NCI-H748 (cell line): Measurements from ENCODE around the gene HIVEP3.
A peak's percentile ranks its signal among the peaks of the same experiment; 100 is the strongest.
"Not testable (repeated sequence)": the region's sequence is repeated elsewhere in the genome, so short reads cannot be mapped to it uniquely, and the experiment has no call there.

Experiments
- DNase-seq: peaks from one replicate; lab custom pipeline; 2025; ENCODE audit not compliant: unreplicated experiment; lab: John Stamatoyannopoulos, UW

Gene HIVEP3

DNA sequence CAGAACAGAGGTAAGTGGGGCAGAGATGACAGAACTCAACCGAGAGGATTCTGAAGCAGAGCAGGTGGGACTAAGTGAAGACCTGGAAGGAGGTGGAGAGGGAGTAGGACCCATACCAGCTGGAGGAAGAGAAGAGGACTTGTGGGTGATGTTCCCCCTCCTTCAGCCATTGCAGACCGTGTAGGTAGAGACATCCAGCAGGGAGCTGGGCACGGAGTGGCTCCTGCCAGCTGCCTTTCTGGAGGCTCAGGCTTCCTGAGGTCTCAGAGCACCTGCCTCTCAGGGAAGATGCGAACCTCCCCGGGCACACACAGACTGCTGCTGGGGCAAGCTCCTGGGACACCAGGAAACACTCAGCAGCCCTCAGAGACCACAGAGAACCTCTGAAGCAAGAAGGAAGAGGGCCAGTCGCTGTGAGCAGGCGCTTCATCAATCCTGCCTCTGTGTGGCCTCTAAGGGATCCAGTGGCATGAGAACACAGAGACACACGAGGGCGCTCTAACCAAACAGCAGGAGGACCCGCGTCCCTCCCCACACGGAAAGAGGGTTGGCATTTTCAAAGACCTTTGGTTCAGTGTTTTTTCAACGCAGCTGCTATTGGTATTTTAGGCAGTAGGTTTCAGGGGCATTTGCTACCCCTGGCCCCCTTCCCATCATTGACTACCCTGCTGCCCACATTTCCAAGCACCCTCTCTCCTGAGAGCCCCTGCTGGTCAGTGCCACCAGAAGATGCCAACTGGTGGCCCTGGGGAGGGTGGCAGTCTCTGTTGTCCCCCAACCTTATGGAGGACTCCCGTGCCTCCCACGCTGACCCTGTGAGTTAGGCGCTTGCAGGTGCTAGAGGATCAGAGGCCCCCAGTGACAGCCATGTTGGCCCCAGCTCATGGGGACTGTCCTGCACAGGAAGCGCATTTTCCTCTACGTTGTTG lies 344.7 kb downstream of the HIVEP3 start:
- DNase-seq: peak; percentile 97

DNA sequence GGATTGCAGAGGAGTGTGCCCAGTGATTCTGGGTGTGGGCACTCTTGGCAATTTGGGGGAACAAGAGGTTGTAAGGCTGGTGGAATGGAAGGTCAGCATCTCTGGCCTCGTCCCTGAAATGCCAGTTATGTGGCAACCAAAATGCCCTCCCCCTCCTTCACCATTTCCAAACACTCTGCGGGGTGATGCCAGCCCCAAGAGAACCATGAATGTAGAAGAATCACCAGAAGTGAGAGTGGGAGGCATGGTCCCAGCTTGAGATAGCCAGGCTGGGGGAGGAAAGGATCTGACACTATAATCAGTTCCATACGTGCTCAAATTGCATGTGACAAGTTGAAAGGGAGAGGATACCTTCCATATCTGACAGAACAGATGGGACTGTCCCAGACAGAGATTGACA lies 345.5 kb downstream of the HIVEP3 start:
- no peak for DNase-seq

DNA sequence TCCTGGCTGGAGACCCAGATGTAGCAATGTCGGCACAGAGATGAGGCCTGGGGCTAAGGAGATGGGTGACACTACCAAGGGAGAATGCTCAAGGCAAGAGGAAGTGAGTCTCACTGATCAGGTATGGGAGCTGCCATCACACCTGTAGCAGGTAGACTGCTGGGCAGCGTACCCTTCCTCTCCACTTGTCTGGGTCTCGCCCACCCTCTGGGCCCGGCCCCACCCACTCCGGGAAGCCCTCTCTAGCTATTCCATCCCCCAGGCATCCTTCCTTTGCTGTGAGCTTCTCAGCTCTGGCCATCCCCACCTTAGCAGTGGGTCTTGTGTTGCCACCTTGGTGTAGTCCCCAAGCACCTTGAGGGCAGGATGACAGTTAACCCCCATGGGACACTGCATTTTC lies 346.5 kb downstream of the HIVEP3 start:
- DNase-seq: no peak

DNA sequence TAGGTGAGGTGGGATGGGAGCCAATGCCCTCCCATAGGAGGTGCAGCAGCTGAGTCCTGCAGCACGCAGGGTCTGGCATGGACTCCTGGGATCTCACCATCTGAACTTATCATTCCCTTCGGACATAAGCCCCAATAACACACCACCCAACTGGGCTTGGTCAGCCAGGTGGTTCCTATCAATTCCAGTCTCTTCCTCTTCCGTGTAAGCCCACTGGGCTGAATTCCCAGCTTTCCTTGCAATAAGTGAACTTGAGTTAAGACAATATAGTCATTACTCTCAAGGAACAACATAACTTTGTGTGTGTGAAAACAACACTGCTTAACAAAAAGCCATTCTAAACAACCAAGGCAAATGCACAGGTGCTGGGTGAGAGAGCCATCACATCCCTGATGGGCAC lies 347.7 kb downstream of the HIVEP3 start:
- DNase-seq: no peak

DNA sequence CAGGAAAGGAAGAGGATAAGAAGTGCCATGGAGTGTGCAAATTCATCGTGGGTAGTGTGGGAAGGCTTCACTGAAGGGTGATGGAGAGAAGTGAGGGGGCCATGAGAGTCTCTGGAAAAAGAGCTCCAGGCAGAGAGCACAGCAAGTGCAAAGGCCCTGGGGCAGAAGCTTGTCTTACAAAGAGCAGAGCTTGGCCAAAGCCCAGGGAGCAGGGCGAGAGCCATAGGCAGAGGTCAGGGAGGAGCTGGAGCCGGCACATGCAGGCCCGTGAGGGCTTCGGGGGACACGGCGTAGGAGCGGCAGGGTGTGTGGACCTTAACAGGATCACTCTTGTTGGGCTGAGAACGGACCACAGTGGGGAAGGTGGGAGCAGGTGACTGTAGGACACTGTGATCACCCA lies 350.5 kb downstream of the HIVEP3 start:
- no peak for DNase-seq

DNA sequence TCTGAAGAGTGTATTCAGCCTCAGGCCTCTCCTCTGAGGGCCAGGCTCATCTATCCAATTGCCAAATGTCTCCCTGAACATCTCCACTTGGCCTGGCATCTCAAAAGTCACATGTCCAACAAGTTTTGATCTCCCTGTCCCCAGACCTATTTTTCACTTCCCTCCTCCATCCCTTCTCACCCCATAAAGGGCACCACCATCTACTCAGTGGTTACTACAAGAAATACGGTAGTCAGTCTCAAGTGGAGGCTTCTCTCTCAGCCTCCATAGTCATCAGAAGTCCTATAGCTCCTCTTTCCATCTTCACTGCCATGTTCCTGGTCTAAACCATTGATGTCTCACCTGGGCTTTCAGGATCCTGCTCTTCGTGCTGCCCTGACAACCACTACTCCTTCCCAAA lies 351.8 kb downstream of the HIVEP3 start:
- no peak for DNase-seq

DNA sequence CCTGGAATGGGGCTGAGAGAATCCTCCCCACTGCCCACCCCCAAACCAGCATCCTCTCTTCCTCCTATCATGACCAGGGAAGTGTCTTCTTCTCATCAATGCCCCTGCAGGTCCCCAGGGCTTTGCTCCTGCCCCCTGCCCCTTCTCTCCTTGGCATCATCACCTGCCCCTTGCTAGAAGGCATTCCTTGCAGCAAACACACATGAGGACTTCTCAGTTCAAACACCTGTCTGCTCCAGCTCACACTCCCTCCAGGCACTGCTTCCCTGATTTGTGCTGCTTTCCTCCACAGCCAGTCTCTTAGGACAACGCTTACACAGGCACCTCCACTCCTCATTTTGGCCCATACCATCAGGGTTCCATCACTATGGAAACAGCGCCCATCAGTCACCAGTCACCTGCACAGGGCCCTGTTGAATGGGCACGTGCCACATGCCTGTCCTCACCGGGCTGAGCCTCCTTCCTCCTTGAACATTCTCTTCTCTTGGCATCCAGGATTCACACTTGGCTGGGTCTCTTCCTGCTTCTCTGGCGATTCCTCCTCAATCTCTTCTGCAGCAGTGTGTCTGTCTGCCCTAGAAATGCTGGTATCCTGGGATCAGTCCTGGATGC lies 352.3 kb downstream of the HIVEP3 start:
- DNase-seq: no peak

DNA sequence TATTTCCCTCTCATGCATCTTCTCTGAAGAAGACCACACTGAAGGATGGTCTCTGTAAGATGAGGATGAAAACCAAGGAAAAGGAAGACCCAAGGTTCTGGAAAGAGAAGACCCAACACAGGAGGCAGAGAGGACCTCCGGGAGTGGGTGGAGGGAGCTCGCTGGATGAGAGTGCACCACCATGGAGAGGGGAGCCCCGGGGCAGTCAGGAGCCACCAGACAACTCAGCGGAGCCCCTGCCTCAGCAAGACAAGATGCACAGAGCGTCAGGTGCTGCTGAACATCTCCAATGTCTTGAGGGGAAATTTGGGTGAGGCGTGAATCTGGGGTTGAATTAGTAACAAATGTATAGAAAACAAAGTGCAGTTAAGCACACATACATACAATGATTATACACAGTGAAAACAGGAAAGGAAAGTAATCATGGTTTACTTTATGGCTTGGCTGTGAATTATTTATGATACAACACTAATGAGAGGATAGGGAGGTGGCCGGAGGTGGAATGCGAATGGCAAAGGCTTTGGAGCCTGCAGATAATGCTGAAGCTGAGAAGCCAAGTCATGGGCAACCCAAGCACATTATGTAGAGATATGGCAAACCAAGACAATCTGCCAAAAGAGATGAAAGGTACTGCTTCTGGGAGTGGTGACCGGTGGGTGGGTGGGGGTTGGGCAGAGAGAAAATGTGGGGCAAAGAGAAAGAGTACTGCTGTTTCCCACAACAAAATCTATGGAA lies 353.8 kb downstream of the HIVEP3 start:
- DNase-seq: no peak

DNA sequence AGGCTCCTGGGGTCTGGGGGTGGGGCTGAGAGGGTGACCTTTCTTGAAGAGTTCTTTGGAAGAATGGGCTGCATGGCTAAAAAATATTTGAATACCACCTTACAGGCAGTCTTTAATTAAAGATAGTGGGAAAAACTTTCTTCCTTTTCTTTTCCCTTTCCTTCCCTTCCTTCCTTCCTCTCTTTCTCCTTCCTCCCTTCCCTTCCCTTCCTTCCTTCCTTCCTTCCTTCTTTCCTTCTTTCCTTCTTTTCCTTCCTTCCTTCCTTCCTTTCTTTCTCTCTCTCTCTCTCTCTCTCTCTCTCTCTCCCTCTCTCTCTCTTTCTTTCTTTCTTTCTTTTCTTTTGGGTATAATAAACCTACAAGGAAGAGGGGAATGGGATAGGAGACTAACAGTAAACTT lies 356.4 kb downstream of the HIVEP3 start:
- DNase-seq: no peak

DNA sequence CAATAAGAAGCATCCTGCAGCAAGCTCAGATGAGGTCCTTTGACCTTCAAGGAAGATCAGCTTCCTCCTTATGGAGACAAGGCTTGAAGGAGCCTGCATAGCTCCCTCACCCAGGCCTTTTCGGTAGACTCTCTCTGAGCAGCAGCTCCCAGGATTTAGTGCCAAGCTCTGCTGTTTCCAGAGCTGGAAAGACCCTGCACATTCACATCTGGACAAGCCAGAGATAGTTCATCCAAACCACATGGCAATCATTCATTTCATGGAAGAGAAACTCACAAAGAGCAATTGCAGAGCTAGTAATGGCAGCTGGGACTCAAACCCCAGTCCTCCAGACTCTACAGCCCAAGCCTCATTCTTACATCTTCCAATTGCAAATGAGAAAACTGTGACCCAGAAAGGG lies 357.8 kb downstream of the HIVEP3 start:
- DNase-seq: no peak

DNA sequence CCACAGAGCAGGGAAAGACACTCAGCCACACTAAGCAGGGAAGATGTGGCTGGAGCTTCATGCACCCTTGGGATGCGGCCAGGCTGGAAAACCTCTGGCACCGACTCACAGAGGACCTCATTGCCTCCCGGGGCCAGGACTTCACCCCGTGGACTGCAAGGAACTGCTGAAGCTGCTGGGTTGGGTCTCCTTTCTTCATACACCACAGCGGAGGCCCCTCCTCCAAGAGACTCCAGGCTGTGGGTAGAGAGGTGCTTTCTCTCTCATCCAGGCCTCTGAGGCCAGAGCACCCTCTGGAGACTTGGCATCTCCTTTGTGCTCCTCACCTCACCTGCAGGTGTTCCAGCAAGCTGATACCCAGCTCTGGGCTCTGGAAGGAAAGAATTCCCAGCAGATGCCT lies 358.2 kb downstream of the HIVEP3 start:
- DNase-seq: no peak

DNA sequence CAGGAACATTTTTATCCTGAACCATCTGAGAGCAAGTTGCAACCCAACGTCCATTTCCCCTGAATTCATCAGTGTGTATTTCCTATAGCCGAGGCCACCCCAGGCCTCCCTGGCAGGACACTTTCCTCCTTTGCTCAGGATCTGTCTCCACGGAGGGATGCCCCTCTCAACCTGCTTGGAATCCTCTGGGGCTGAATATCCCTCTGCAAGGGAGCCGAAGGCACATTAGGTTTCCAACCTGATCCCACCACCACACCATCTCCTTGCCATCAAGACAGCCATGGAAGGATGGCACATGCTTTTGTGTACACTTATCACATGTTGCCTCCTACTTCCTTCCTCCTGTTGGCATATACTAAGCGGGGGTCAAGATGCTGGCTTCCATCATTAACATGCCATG lies 359.4 kb downstream of the HIVEP3 start:
- DNase-seq: no peak

DNA sequence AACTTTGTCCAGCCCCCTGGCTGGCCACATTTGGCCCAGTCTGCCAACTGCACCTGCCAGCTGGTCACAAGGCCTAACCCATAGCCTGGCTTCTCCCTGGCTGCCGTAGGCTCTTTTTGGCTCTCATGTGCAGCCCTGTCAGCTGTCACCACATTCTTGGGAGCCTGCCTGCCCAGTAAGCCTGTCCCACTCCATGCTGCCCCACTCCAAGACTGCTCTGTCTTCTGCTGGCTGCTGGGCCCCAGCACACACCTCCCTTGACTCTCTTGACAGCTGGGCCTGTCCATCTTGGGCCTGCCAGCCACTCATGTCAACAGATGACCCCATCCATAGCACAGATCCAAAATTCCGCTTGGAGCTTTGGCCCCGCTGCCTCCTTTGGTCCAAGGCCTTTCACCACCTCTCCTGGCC lies 360.0 kb downstream of the HIVEP3 start:
- no peak for DNase-seq

DNA sequence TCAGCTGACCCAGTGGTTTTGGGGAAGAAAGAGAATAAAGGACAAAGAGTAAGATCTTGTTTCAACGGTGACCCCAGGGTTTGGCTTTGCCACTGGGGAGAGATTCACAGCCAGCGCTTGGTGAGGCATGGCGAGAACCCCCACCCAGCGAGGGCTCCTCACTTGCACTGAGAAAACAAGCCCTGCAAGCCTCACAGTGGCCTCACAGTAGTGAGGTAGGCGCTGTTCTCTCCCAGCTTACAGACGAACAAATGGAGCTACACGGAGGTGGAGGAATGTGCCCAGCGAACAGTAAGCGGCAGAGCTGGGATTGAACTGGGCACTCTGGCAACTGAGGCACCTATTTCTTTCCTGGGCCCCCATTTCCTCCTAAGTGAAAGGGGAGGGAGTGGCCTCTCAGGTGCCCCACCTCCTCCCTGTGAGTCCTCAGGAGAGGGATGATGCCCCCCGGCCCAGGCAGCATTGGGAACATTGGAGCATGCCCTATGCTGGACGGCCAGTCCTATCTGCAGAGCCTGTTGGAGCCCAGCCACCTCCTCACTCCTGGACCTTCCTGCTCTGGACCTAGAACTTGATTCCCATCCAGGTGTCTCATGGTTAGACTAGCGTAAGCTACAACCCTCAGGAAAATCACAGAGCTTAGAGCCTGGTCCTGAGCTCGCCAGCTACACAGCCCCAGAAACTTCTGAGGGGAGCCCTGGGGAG lies 360.8 kb downstream of the HIVEP3 start:
- no peak for DNase-seq

DNA sequence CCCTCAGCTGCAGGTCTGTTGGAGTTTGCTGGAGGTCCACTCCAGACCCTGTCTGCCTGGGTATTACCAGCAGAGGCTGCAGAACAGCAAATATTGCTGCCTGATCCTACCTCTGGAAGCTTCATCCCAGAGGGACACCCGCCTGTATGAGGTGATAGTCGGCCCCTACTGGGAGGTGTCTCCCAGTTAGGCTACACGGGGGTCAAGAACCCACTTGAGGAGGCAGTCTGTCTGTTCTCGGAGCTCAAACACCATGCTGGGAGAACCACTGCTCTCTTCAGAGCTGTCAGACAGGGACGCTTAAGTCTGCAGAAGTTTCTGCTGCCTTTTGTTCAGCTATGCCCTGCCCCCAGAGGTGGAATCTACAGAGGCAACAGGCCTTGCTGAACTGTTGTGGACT lies 364.0 kb downstream of the HIVEP3 start:
- DNase-seq: not testable (repeated sequence)

DNA sequence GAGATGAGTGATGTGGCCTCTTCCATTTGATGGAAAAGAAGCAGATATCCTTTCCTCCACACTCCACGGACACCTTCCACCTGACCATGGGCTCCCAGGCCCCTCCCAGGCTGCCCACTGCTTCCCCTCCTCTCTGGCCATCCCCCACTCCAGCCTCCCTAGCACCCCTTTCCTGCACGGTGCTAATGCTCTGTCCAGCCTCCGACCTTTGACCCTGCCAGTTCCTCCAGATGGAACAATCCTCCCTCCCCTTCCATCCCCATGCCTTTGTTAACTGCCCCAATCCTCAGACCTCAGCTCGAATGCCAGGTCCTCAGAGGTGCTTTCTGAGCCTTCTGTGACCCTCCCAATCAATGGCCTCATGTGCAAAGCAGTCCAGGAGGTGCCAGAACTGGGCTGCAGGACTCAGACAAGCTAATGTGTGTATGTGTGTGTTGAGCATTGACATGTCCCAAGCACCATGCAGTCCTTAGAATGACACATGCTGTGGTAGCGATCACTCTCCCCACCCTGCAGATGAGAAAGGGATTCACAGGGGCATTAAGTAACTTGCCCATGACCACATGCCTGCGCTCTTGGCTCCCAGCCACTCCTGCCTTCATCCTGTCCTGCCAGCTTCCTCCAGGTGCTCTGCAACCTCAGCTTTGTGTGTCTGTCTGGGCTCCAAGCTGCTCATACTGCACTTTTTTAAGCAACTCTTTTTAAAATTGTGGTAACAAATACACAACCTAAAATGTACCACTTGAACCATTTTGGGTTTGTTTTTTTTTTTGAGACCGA lies 370.8 kb downstream of the HIVEP3 start:
- no peak for DNase-seq

DNA sequence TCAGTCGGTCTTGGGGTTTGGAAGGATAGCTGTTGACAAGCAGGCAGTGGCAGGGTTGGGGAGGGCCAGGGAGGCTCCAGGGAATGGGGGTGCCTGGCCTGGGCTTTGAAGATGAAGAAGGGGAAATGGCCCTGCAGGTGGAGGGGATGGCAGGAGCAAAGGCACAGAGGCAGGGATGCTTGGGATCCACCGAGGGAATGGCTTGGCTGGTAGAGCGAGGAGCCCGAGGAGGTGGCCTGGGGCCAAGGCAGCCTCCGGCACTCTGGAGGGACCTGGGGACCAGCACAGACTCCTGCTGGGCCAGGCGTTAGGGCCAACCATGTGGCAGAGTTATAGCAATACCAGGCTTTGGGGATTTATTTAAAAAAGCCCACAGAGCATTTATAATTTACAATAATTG lies 371.4 kb downstream of the HIVEP3 start:
- no peak for DNase-seq

DNA sequence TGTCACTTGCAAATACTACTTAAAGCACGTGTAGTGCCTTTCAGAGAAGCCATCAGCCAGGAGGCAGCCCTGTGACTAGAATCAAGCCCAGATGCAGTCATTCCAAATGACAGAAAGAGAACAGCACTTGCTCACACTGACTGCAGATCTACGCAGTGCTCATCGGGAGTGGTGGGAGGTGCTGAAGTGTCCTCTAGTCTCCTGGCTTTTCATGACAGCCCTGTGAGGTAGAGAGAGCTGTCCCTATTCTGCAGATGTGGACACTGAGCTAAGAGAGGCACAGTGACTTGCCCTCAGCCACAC lies 371.9 kb downstream of the HIVEP3 start:
- no peak for DNase-seq

DNA sequence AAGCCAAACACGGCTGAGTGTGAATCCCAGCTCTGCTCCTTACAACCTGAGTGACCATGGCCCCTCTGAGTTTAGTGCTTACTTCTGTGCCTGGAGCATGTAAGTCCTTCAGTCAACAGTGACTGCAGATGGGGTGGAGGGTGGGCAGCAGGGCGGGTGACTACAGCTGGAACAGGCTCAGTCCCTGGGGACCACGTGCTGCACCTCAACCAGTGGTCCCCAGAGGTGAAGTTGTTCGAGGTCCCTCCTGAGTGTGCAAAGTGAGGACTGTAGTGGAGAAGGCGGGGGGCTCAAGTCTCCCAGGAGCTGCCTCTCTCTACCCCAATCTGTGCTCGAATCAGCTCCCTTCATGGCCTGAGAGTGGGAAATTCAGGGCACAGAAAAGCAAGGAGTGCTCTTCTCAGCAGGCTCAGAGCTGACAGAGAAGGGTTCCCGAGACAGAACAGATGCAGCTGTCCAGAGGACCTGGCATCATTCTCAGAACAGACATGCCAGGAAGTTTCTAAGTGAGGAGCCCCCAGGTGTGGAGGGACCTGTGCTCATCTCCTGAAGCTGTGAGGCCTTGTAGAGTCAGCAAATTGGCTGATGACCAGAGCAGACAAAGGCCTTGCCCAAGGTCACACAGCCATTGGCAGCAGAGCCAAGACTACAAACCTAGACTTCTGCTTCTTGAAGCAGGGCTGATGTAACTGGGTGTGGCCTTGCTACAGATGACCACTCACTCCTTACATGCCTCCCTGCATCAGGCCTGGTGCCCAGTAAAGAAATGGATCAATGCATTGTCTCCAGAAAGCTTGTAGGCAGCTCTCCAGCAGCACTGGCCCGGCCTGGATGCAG lies 372.5 kb downstream of the HIVEP3 start:
- no peak for DNase-seq
